NCI-H1417 (cell line): ENCODE data around the gene ZNF621.
A peak's percentile ranks its signal among the peaks of the same experiment; 100 is the strongest.

Source experiments
- DNase-seq, 3 experiments: peaks; one replicate each; lab custom pipeline; 2025; lab: John Stamatoyannopoulos, UW

Gene ZNF621

GRCh38 chr3:40524568-40525285, at the start of gene ZNF621:
Gene ZNF621 (plus strand): TSS chr3:40524960. CDS start chr3:40525841, 881 bp downstream.
- peak; percentile 82 to 85 (median 82) for DNase-seq

- DNase-seq: peak; percentile 52 to 71 (median 64)
These were observed 48.0 kb upstream of the ZNF621 start, which contains the start of gene ZNF619 for GRCh38 chr3:40476478-40477470. Gene ZNF619 (plus strand): TSS chr3:40477122. CDS start chr3:40477980, 858 bp downstream.

GRCh38 chr3:40477666-40478065, 47.1 kb upstream of the ZNF621 start:
- DNase-seq: peak in 1 of 3 experiments; percentile 26

GRCh38 chr3:40487172-40487571, 37.6 kb upstream of the ZNF621 start:
- no peak for DNase-seq

- no peak for DNase-seq
These were observed 33.8 kb upstream of the ZNF621 start for GRCh38 chr3:40490916-40491315.

- no peak for DNase-seq
These were observed 30.1 kb upstream of the ZNF621 start for GRCh38 chr3:40494698-40495097.

GRCh38 chr3:40497288-40497687, 27.5 kb upstream of the ZNF621 start:
- DNase-seq: no peak

GRCh38 chr3:40499952-40500351, 24.8 kb upstream of the ZNF621 start:
- no peak for DNase-seq

- no peak for DNase-seq
These were observed 22.7 kb upstream of the ZNF621 start for GRCh38 chr3:40502034-40502433.

- no peak for DNase-seq
These were observed 19.9 kb upstream of the ZNF621 start for GRCh38 chr3:40504636-40505430.

GRCh38 chr3:40505599-40506462, 18.9 kb upstream of the ZNF621 start, which contains the start of gene ZNF620:
Gene ZNF620 (plus strand): TSS chr3:40506039. CDS start chr3:40506353, 314 bp downstream.
- peak; percentile 82 to 92 (median 85) for DNase-seq

- DNase-seq: no peak
These were observed 13.6 kb upstream of the ZNF621 start for GRCh38 chr3:40511031-40511718.

GRCh38 chr3:40516201-40516600, 8.6 kb upstream of the ZNF621 start:
- no peak for DNase-seq

- DNase-seq: no peak
These were observed 6.7 kb upstream of the ZNF621 start for GRCh38 chr3:40518067-40518466.

- no peak for DNase-seq
These were observed 5.9 kb upstream of the ZNF621 start for GRCh38 chr3:40518848-40519247.

GRCh38 chr3:40521254-40521653, 3.5 kb upstream of the ZNF621 start:
- no peak for DNase-seq

- DNase-seq: peak in 1 of 3 experiments; percentile 32
These were observed 979 bp upstream of the ZNF621 start for GRCh38 chr3:40523781-40524180.

- DNase-seq: no peak
These were observed 565 bp upstream of the ZNF621 start for GRCh38 chr3:40524222-40524567.

GRCh38 chr3:40528426-40528825, 3.7 kb downstream of the ZNF621 start:
- DNase-seq: no peak

GRCh38 chr3:40532252-40532651, 7.5 kb downstream of the ZNF621 start:
- DNase-seq: no peak
